Stimulated activated CD8-positive, alpha-beta memory T cell treated with anti-CD3 and anti-CD28 coated beads, Interleukin-2, amount 100 ng/mL, for 48 hours (primary cell): Measurements from ENCODE around the gene GET4.

Experiments
- DNase-seq, 2 donors: peaks; one replicate each; pipeline ENCODE4 v3.0.0-alpha.2; 2020; ENCODE audit warnings: low read depth in 2 of 2

Gene GET4, protein sequence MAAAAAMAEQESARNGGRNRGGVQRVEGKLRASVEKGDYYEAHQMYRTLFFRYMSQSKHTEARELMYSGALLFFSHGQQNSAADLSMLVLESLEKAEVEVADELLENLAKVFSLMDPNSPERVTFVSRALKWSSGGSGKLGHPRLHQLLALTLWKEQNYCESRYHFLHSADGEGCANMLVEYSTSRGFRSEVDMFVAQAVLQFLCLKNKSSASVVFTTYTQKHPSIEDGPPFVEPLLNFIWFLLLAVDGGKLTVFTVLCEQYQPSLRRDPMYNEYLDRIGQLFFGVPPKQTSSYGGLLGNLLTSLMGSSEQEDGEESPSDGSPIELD

DNA sequence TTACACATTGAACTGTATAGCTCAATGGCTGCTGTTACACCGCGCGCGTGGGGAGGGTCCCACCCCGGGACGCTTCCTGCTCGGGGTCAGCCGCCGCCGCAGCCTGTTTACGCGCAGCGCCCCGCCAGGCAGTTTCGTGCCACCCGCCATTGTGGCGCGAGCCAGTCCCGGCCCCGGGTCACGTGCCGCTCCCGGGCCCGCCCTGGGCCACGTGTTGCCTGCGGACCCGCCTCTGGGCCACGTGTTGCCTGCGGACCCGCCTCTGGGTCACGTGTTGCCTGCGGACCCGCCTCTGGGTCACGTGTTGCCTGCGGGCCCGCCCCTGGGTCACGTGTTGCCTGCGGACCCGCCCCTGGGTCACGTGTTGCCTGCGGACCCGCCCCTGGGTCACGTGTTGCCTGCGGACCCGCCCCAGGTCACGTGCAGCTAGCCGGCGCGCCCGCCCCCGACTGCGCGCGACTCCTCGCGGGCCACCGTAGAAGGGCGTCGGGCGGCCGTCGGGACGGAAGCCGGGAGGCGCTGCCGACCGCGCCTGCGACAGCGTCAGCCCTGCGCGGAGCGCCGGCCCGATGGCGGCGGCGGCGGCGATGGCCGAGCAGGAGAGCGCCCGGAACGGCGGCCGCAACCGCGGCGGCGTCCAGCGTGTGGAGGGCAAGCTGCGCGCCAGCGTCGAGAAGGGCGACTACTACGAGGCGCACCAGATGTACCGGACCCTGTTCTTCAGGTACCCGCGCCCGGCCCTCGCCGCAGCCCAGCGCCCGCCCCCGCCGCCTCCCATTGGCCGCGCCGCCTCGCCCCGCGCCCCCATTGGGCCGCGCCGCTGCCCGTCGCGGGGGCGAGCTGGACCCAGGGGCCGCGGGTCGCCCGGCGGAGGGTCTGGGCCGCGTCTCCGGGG is at the start of gene GET4:
GET4 (plus strand) TSS at position 478 of the 895 bp plus-strand sequence; CDS start at position 570, 92 bp downstream.
- peak; percentile 90 to 94 for DNase-seq

DNA sequence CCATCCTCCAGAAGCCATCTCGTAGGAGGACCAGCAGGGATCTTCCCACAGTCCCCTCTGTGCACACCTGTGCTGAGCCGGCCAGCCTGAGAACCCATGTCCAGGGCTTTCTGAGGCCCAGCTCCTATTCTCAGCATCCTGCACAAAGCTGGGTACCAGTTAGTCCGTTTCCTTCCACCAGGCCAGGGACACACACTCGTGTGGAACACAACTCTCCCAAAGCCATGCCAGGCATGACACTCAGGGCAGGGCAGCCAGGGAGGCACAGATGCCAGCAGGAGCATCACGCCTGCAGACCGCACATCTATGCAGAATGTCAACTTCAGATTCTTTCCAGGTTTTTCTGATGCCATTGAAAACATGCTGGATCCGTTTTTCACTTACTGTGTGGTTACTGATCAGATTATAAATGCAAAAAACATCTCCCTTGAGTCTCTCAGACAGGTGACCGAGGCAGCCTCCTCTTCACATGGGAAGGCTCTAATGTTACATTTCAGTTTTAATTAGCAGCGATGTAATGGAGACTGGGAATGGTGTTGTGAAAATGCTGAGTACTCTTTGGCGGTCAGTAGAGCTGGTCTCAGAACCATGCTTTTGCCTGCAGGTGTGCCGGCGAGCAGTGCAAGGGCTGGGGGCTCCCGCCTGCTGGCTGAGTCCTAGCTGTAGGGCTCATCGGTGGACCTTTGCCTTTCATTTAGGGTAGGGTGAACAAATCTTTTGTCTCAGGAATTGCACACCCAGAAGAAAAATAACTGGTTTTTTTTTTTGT is 47.4 kb upstream of the GET4 start:
- DNase-seq = no peak

DNA sequence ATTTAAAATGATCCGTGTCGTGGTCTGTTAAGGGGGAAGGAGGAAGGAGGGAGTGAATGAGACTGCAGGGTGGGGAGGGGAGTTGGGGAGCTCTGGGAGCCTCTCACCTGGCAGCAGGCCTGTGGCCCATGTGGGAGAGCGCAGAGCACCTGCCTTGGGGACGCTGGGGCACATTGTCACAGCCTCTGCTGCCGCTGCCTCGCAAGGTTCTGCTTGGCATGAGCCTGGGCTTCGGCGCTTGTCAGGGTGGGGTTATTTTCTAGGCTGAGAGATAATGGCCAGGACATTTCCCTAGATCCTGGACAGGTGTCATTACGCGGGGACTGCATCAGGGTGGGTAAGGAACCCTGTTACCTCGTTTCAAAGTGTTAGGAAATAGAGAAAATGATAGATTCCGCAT is 46.3 kb upstream of the GET4 start:
- no peak for DNase-seq

DNA sequence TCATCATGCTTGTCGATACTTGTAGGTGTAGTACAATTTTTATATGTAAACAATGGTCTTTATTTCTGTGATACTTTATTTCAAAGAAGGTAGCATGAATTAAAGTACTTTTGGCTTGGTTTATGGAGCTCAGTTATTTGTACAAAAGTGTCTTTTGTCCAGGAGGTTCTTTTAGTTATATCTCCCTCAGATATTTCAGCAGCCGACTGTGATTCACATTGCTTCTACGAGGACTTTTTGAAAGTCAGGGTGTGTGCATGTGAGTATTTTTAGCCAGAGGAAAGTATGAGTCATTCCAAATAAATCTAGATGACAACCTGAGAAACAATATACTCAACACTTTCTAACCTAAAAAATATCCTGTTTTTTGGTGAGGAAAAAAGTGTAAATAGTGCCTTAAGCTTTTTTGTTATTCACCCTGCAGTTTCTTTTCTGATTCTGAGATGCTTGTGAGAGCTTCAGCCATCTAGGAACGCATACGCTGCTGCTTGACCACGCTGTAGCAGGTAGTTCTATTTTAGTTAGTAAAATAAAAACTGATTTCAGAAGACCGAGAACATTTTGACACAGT is 44.7 kb upstream of the GET4 start:
- no peak for DNase-seq

DNA sequence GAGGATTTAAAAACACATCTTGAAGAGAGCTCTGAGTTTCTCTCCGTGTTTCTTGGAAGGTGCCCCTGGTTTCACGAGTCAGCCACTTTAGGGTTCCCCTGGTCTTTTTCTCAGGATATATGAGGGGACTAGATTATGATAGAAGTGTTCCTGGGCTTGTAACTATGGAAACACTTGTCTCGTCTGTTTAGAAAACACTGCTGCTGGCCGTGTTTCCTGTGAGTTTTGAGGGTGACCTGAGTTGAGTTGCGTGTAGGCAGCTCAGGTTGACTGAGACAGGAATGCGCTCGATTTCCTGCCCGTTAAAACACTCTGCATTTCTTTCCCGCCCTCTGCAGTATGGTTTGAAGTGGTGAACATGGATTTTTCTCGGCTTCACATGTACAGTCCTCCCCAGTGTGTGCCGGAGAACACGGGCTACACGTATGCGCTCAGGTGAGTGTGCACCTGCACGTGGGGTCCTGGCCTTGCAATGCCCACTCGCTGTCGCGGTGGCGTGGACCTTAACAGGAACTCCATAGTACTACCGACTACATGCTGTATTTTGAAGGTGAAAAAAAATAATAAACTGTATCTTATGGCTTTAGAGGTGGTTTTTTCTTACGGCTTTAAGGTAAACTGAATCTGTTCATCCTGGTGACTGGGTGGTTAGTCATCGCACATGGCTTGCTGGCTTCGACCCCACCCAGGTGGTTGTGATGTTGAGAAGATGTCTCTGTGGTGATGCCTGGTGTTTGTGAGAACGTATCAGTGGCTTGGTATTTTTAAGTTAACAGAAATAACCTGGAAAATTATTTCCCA is 44.0 kb upstream of the GET4 start, which contains the start of gene SUN1:
SUN1 (plus strand) TSS at position 310 of the 801 bp plus-strand sequence; CDS start at position 359, 49 bp downstream.
- peak; percentile 39 to 40 for DNase-seq

DNA sequence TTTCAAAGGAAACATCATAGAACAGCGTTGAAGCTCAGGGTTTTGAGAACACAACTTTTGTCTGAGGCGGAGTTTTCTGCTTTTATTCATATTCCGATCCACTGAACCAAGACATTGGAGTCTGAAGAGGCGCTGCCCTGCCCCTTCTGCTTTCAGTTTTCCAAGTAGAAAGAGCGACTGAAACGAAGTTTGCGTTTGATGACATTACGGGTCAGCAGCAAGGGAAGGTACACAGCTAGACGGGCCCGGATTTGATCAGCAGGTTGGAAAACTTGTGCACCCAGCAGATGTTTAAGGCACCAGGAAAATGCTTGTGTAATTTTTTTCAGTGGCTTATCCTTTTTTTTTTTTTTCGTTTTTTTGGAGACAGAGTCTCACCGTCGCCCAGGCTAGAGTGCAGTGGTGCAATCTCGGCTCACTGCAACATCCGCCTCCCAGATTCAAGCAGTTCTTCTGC is 43.4 kb upstream of the GET4 start:
- DNase-seq = no peak

DNA sequence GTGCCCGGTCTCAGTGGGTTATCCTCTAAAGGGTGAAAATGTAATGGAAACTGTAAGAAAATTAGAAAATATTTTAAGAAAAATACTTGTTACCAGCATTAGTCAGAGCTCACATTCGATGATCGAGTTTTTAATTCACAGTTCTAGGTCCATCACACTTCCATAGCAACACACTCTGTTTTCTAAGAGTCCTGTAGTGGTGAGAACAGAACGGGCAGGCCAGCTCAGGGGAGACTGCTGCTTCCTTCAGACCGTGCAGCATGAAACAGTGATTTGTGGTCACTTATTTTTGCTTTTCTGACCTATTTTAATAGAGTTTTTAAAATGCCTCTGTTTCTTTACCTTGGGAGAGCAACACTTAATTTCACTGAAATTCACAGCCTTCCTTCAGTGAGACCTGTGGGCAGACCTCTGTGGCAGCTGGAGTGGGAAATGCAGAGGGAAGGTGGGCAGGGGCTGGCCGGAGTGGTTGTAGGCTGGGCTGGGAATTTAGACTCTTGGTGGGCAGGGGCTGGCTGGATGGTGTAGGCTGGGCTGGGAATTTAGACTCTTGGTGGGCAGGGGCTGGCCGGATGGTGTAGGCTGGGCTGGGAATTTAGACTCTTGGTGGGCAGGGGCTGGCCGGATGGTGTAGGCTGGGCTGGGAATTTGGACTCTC is 42.6 kb upstream of the GET4 start:
- DNase-seq = no peak

DNA sequence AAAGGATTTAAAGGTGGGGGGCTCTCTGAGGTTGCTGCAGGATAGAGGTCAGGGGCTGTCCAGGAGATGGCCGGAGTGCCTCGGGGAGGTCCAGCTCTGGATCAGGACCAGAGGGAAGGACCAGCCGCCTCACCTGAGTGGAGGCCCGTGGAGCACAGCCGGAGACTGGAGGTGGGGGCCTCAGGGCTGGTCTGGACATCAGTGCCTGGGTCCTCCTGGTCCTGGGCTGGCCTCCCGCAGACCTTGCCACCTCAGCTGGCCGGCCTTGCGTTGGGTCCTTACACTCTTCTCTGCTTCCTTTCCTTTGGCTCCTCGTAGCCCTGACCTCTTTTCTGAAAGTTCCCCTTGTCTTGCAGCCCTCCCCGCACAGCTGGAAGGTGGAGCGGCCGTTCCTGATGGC is 42.1 kb upstream of the GET4 start:
- no peak for DNase-seq

DNA sequence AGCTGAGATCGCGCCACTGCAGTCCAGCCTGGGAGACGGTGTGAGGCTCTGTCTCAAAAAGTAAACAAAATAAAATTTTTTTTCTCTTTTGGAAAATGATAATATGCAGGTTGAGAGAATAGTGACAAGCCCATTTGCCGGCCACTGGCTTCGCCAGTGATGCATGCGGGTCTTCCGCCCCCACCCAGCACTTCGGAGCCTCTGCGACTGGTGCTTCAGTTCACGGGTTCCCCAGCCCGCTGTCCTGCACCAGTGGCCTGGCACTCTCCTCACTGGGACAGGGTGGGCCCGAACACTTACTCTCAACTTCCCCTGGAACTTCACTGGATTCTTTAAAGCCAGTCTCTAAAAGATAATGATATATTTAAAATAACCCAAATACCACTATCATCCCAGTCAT is 41.3 kb upstream of the GET4 start:
- no peak for DNase-seq

DNA sequence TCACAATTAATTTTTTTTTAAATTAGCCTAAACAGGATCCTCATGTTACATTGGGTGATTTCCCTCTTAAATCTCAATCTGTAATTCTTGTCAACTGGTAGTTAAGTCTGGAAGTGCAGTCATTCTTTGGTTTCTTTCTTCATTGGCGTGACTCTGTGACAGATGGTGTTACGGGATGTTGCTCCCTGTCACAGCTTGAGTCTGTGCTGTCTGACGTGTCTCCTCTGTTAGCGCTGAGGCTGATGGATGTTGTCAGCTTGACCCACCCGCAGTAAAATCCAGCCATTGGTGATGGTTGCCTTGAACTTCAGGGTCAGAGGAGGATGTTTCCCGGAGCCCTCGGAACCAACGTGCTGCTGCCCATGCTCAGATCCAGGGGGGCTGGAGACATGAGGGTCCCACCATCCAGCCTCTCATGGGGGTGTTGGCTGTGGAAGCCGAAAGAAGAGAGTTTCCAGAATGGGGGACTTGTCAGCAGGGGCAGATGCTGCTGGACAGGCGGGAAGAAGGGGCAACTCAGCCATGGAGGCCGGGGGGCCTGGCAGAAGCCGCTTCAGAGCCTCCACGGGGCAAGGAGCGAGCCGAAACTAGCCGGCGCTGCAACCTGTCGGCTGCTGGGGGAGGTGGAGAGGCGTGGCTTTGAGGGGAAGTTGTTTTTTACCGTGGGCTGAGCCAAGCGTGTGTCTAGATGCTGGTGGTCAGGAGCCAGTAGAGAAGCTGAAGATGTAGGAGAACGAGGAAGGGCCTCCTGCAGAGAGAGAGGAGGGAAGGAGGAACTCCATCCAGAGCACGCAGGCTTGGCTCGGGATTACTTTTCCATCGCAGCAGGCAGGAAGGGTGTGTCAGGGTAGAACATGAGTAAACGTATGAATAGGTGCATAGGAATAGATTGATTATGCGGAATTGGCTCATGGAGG is 40.6 kb upstream of the GET4 start:
- no peak for DNase-seq

DNA sequence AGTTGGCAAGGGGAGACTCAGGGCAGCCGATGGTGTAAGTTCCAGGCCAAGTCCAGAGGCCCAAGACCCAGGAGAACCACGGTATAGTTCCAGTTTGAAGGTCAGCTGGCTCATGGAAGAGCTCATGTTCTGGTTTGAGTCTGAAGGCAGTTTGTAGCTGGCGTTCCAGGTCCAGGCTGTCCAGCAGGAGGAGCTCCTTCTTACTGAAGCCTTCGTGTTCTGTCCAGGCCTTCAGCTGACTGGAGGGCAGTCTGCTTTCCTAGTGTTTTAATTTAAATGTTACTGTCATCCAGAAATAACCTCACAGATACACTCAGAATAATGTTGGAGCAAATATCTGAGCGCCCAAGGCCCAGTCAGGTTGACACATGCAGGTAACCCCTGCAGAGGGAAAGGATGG is 39.9 kb upstream of the GET4 start:
- DNase-seq = no peak

DNA sequence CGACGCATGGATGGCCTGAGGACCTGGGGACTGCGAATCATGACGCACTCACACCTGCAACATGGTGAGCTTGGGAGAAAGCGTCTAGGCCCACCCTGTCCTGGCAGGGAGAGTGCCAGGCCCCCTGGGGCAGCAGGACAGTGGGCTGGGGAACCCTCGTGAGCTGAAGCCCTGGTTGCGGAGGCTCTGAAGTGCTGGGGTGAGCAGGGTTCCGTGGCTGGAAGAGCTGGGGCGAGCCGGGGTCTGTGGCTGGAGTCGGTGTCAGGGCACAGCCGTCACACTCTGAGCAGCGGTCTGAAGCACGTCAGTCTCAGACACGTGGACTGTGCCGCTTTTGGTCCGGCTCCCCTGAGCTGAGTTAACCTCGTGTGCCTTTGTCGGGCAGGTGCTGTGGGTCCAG is 39.4 kb upstream of the GET4 start:
- DNase-seq = no peak

DNA sequence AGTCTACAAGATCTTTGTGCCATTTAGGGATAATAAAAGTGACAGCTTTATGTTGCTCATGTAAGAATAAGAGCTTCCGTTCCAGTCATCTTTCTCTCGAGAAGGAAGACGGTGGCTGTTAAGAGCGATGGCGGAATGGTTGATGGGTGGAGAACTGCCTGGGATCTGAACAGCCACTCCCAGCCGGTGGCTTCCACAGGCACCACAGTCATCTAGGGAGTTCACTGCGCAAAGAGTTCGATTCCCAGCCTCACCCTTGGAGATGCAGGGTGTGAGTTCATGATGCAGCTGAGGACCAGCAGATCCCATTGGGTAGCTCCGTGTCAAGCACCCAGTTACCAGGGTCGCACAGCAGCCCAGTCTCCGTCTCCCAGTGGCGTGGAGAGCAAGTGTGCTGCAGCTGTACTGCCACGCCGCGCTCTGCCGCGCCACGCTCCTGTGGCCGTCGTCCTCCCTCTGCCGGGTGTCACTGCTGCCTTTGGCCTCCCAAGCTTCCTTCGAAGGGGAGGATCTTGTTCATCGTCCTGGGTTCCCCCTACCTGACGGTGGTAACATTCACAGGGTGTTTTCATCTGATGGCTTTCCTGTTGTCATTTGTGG is 36.3 kb upstream of the GET4 start:
- no peak for DNase-seq

DNA sequence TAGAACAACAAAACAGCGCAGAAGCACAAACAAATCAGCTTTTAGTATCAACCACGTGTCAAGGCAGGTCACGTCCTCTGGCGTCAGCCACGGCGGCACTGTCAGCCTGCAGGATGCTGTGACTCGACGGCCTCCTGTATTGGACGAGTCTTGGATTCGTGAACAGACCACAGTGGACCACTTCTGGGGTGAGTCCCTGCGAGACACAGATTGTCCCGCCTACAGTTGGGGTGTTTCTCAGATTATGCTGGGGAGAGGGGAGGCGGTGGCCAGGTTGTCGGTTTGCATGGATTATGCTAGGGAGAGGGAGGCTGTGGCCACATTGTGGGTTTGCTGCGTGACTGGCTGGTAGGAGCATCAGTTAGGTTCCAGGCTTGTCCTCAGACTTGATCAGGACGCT is 34.4 kb upstream of the GET4 start:
- no peak for DNase-seq

DNA sequence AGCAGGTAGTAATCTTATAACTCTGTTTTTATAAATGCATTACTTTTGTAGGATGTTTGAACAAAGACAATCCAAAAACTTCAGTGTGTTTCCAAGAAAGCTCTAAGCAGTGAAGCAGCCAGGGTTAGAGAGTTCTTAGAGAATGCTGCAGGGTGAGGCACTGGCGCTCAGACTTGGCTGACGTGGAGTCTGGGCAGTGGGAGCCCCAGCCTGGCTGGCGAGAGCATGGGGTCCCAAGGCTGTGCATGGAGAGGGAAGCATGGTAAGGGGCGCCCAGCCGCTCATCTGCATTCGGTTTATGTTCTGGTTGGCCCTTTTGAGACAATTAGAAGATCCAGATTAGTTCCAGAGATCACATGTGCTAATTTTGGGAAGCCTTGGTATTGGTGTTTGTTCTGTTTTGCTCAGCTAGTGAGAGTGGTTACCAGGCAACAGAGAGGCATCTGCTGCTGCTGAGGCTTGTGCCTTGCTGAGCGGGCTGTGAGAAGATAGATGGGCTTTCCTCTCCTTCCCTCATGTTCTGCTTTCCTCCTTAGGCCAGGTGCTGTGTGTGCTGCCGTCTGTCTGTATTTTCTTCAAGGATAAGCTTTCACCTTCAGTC is 33.8 kb upstream of the GET4 start:
- DNase-seq = no peak

DNA sequence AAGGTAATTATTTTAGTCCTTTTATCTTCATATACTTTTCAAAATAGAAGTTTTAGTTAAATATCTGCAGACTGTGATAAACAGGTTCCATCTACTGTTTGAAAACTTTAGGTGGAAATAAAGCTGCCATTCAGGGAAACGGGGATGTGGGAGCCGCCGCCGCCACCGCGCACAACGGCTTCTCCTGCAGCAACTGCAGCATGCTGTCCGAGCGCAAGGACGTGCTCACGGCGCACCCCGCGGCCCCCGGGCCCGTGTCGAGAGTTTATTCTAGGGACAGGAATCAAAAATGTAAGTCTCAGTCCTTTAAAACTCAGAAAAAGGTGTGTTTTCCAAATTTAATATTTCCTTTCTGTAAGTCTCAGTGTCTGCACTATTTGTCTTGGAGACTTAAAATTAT is 33.1 kb upstream of the GET4 start:
- no peak for DNase-seq

DNA sequence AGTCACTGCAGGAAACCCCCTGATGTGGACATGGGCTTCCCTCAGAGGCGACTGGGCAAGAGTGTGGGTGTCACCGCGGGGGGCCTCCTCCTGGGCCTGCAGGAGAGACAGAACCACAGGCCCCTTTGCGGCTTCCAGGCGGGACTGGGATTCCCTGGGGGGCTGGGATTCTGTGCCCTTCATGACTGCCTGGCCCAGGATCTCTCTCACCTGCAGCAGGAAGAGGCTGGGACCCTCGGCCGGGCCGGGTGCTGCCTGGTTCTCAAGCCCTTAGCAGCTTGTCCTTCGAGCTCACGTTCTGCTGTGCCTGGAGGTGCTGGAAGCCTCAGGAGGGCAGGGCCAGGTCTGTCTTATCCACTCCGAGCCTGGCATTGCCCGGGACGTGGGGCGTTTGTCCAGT is 32.3 kb upstream of the GET4 start:
- no peak for DNase-seq

DNA sequence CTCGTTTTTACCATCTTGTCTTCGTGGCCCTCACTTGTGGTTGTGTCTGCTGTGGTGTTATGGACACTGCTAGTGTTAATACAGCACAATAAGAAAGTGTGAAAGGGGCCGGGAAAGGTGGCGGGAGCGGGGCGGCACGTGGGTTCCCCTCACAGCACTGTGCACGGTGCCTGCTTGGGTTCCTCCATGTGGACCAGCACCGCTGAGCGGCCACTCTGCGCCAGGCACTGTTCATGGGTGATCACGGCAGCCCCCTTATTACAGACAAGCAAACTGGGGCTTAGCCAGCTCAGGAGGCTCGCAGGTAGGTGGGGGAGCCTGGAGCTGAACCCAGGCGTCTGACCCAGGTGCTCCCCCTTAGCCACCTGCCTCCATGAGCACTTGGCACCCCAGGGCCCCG is 31.8 kb upstream of the GET4 start:
- no peak for DNase-seq
